Smooth muscle cell (in vitro differentiated cells): ENCODE results near the gene RANGAP1. TPM values are rescaled to one million over a fixed set of nuclear protein-coding genes. Genes with fewer than 3 reads are reported as not detected.

Source experiments
- DNase-seq: peaks from one replicate; lab custom pipeline; 2025; ENCODE audit not compliant: unreplicated experiment; lab: John Stamatoyannopoulos, UW
- H2AFZ ChIP-seq: fragments of 200-600 bp; sonication (generic); 2 replicates; pipeline ENCODE4 v1.6.0; 2016; ENCODE audit warnings: antibody characterized with exemption, low read depth, mild to moderate bottlenecking
- H3F3A ChIP-seq: fragments of 200-600 bp; sonication (generic); 2 replicates; pipeline ENCODE4 v1.6.0; 2017; ENCODE audit warnings: antibody characterized with exemption, low read depth
- H3K27ac ChIP-seq: fragments of 200-600 bp; sonication (generic); 2 replicates; pipeline ENCODE4 v1.5.1; 2016; ENCODE audit warnings: low read depth, mild to moderate bottlenecking
- H3K27me3 ChIP-seq: fragments of 200-600 bp; sonication (generic); 2 replicates; pipeline ENCODE4 v1.6.1; 2016; ENCODE audit warnings: low read depth, mild to moderate bottlenecking
- H3K36me3 ChIP-seq: fragments of 200-600 bp; sonication (generic); 2 replicates; pipeline ENCODE4 v1.5.1; 2016; ENCODE audit warnings: low read depth
- H3K4me1 ChIP-seq: fragments of 200-600 bp; sonication (generic); 2 replicates; pipeline ENCODE4 v1.5.1; 2016; ENCODE audit warnings: low read depth
- H3K4me2 ChIP-seq: fragments of 200-600 bp; sonication (generic); 2 replicates; pipeline ENCODE4 v1.6.0; 2016; ENCODE audit warnings: mild to moderate bottlenecking
- H3K4me3 ChIP-seq: fragments of 200-600 bp; sonication (generic); 2 replicates; pipeline ENCODE4 v1.5.1; 2016; ENCODE audit warnings: mild to moderate bottlenecking
- H3K79me2 ChIP-seq: fragments of 200-600 bp; sonication (generic); 2 replicates; pipeline ENCODE4 v1.6.0; 2016; ENCODE audit warnings: low read depth, mild to moderate bottlenecking
- H3K9ac ChIP-seq: fragments of 200-600 bp; sonication (generic); 2 replicates; pipeline ENCODE4 v1.6.0; 2016; ENCODE audit warnings: low read depth
- H3K9me3 ChIP-seq: fragments of 200-600 bp; sonication (generic); replicated peaks from 2 replicates; pipeline ENCODE4 v1.5.1; 2016; ENCODE audit warnings: low read depth
- H4K20me1 ChIP-seq: fragments of 200-600 bp; sonication (generic); 2 replicates; pipeline ENCODE4 v1.6.0; 2016; ENCODE audit warnings: low read depth
- WGBS: methylation state at CpG from one replicate; pipeline ENCODE4 v1.1.7; 2016; ENCODE audit warnings: low lambda C conversion rate; 5-methylcytosine and 5-hydroxymethylcytosine counted together
- polyA plus RNA-seq: library from polyadenylated mRNA; unstranded; fragments of >200 nt; fragmentation: Nextera tagmentation; extraction: Ambion mirVana; gene quantifications from 2 replicates; pipeline ENCODE4 v1.2.1, GENCODE V29; 2016
- total RNA-seq: library from RNA; depleted of rRNA; stranded (reverse); fragments of >200 nt; gene quantifications from 2 replicates; pipeline ENCODE4 v1.2.3, GENCODE V29; 2014
- TF ChIP-seq, protein P1 (sequence below): fragments of 200-600 bp; sonication (generic); IDR thresholded peaks from 2 replicates; pipeline ENCODE4 v1.5.1; 2017; ENCODE audit warnings: borderline replicate concordance, mild to moderate bottlenecking, antibody characterized with exemption; ENCODE audit not compliant: insufficient read depth, poor library complexity, severe bottlenecking

The RANGAP1 gene
- total and polyA plus RNA-seq, 2 experiments from 2014 or later: 20.6 to 21.7 TPM

DNA sequence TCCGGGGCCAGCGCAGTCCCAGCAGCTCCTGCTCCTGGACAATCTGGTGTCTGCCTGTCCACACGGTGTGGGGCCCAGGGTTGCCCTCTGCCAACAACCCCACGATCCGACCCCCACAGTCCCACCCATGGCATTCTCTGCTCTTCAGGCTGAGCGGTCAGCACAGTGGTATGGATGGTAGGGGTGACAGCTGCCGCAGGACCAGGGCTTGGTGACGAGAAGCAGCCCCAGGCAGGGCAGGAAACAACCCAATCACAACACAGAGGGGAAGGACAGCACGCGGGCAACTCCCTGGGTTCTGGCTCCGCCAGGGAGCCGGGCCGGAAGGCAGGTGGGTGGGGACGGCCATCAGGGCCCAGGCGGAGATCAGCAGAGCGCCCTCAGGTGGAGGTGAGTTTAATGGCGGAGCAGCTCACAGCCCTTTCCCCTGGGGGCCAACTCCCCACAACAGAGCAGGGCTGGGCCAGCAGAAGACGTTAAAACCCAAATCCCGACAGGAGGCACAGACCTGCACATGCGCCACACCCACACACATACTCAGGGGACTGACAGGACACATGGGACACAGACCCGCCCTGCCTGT is 40.0 kb downstream of the RANGAP1 start:
- Histone ChIP-seq H3K4me1 (no peaks in the 10 kb centered on the region), H3K36me3 (no peaks in the 10 kb centered on the region), H3K79me2 (no peaks in the 10 kb centered on the region), H3K27me3 (no peaks in the 10 kb centered on the region), H3F3A (no peaks in the 10 kb centered on the region), H3K9ac (no peak overlapping the region), H4K20me1 (no peaks in the 10 kb centered on the region), H3K4me2 (no peak overlapping the region), H3K9me3 (no peaks in the 10 kb centered on the region), H3K4me3 (no peak overlapping the region), H2AFZ (no peak overlapping the region), H3K27ac (no peak overlapping the region)
- no peak for DNase-seq
- WGBS: 90% methylated on average over 21 of the region's 21 CpGs
- TF ChIP-seq, protein P1, sequence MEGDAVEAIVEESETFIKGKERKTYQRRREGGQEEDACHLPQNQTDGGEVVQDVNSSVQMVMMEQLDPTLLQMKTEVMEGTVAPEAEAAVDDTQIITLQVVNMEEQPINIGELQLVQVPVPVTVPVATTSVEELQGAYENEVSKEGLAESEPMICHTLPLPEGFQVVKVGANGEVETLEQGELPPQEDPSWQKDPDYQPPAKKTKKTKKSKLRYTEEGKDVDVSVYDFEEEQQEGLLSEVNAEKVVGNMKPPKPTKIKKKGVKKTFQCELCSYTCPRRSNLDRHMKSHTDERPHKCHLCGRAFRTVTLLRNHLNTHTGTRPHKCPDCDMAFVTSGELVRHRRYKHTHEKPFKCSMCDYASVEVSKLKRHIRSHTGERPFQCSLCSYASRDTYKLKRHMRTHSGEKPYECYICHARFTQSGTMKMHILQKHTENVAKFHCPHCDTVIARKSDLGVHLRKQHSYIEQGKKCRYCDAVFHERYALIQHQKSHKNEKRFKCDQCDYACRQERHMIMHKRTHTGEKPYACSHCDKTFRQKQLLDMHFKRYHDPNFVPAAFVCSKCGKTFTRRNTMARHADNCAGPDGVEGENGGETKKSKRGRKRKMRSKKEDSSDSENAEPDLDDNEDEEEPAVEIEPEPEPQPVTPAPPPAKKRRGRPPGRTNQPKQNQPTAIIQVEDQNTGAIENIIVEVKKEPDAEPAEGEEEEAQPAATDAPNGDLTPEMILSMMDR: no peak

- no peaks in the 10 kb centered on the region for H3K27me3 ChIP-seq
- 90% methylated on average over 6 of the region's 6 CpGs for WGBS
- H3K27ac ChIP-seq: no peak overlapping the region
- H3K4me2 ChIP-seq: no peak overlapping the region
- no peaks in the 10 kb centered on the region for H3K9me3 ChIP-seq
- no peaks in the 10 kb centered on the region for H3K36me3 ChIP-seq
- H3K79me2 ChIP-seq: no peaks in the 10 kb centered on the region
- no peaks in the 10 kb centered on the region for H4K20me1 ChIP-seq
- DNase-seq: no peak
- no peaks in the 10 kb centered on the region for H3K4me1 ChIP-seq
- TF ChIP-seq, protein P1: no peak
- H2AFZ ChIP-seq: no peak overlapping the region
- no peaks in the 10 kb centered on the region for H3F3A ChIP-seq
- H3K4me3 ChIP-seq: no peak overlapping the region
- H3K9ac ChIP-seq: no peak overlapping the region
Measured at GRCh38 chr22:41243361-41243760, 42.6 kb downstream of the RANGAP1 start.

GRCh38 chr22:41242396-41243117 is 43.4 kb downstream of the RANGAP1 start:
- H3K79me2 ChIP-seq: no peaks in the 10 kb centered on the region
- no peak overlapping the region for H3K4me2 ChIP-seq
- H3K9me3 ChIP-seq: no peaks in the 10 kb centered on the region
- H4K20me1 ChIP-seq: no peaks in the 10 kb centered on the region
- H2AFZ ChIP-seq: no peak overlapping the region
- H3K4me1 ChIP-seq: no peaks in the 10 kb centered on the region
- 78% methylated on average over 18 of the region's 18 CpGs for WGBS
- TF ChIP-seq, protein P1: no peak
- no peak overlapping the region for H3K4me3 ChIP-seq
- no peaks in the 10 kb centered on the region for H3K27me3 ChIP-seq
- no peak for DNase-seq
- H3K36me3 ChIP-seq: no peaks in the 10 kb centered on the region
- no peaks in the 10 kb centered on the region for H3F3A ChIP-seq
- no peak overlapping the region for H3K9ac ChIP-seq
- no peak overlapping the region for H3K27ac ChIP-seq
